Measurements from ENCODE around the gene CSK.

The CSK gene

DNA sequence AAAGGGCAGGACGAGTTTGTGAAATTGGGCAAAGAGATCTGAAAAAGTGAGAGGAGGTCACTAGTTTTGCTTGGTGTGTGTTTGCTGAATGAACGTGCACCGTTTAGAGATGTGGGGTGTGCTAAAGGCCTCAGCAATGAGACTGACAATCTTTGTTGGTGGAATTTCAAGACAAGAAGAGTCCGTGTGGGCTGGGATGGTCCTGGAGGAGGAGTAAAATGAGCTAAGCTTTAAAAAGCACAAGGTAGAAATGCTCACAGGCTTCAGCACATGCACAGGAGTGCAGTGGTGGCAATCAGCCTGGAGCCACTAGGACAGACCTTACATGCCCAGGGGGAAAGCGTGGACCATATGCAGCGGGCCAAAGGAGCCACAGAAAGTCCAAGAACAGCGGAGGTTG is 43.1 kb downstream of the CSK start:
- no peaks in the 10 kb centered on the region for H3K36me3 ChIP-seq (ENCODE audit: control insufficient read depth, insufficient read depth, low read length)
- H3K27me3 ChIP-seq (replicated peaks; ENCODE audit: control insufficient read depth, insufficient read depth, low read length): no peaks in the 10 kb centered on the region; the same call in none of the 2 replicates
- no peak overlapping the region for H3K4me3 ChIP-seq (replicated peaks; ENCODE audit: low read depth, low read length)
- no peak for TF ChIP-seq CTCF (IDR thresholded peaks at IDR 0.05; ENCODE audit: insufficient read depth, low read length, poor library complexity, severe bottlenecking)
- no peak for DNase-seq (ENCODE audit: extremely low read depth, insufficient read length)

DNA sequence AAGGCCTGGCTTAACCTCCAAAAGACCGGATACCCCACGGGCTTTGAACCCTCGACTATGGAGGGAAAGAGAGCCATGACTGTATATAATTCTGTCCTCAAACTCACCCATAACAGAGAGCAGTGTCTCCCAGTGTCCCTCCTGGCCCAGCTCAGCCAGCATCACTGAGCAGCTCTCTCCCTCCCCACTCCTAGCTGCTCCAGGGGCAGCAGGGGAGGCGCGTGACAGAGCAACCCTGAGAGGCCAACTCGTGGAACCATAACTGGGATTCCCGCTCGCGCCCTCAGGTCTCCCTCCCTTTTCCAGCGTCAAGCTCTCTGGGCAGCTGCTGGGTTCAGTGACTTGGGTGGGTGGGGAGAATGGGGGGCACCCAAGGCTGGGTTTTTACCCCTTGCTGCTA is 44.0 kb downstream of the CSK start:
- H3K36me3 ChIP-seq (ENCODE audit: control insufficient read depth, insufficient read depth, low read length): no peaks in the 10 kb centered on the region
- no peak for DNase-seq (ENCODE audit: extremely low read depth, insufficient read length)
- TF ChIP-seq CTCF (IDR thresholded peaks at IDR 0.05; ENCODE audit: insufficient read depth, low read length, poor library complexity, severe bottlenecking): no peak
- H3K4me3 ChIP-seq (replicated peaks; ENCODE audit: low read depth, low read length): no peak overlapping the region
- H3K27me3 ChIP-seq (replicated peaks; ENCODE audit: control insufficient read depth, insufficient read depth, low read length): no peaks in the 10 kb centered on the region; the same call in none of the 2 replicates

DNA sequence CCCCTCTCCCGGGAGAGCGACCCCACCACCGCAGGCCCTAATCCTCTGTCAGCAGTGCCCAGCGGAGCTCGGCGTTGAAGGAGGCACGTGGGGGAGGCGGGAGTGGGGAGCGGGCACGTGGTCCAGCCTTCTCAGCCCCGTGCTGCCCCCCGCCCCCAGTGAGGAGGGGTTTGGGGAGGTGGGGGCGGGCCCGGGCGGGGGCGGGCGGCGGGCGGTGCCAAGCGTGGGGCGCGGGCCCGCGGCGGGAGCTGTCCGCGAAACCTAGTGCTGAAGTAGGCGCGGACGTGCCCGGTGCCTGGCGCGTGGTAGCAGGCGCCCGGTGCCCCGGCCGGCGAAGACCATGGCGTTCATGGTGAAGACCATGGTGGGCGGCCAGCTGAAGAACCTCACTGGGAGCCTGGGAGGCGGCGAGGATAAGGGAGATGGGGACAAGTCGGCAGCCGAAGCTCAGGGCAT is 44.5 kb downstream of the CSK start, which contains the start of gene CPLX3:
CPLX3 (plus strand) TSS at position 264 of the 456 bp plus-strand sequence; CDS start at position 341, 77 bp downstream.
- no peaks in the 10 kb centered on the region; the same call in none of the 2 replicates for H3K27me3 ChIP-seq (replicated peaks; ENCODE audit: control insufficient read depth, insufficient read depth, low read length)
- TF ChIP-seq CTCF (IDR thresholded peaks at IDR 0.05; ENCODE audit: insufficient read depth, low read length, poor library complexity, severe bottlenecking): no peak
- H3K4me3 ChIP-seq (replicated peaks; ENCODE audit: low read depth, low read length): no peak within 1 kb of the TSS

DNA sequence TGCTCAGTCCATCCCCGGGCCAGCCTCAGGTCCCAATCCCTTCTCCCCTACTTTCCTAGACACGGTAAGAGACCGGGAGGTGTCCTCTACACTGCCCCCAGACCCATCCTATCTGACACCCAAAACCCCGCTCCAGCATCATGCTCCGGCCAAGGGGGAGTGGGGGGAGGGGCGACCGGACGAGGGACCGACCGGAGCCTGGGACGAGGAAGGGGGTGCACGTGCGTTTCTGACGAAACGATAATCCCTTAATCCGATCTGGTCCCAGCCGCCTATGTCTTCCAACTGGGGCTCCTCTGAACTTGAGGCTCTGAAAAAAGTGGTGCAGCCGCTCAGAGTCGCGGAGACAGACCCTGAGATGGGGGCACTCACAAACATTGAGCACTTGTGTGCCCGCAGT is 45.0 kb downstream of the CSK start:
- Histone ChIP-seq H3K27me3 (replicated peaks; ENCODE audit: control insufficient read depth, insufficient read depth, low read length) (no peaks in the 10 kb centered on the region; the same call in none of the 2 replicates), H3K4me3 (replicated peaks; ENCODE audit: low read depth, low read length) (no peak overlapping the region), H3K36me3 (ENCODE audit: control insufficient read depth, insufficient read depth, low read length) (no peaks in the 10 kb centered on the region)

More for the DNA sequence above, 44.5 kb downstream of the CSK start, which contains the start of gene CPLX3:
- no peaks in the 10 kb centered on the region for H3K36me3 ChIP-seq (ENCODE audit: control insufficient read depth, insufficient read depth, low read length)
- DNase-seq (ENCODE audit: extremely low read depth, insufficient read length): no peak

DNA sequence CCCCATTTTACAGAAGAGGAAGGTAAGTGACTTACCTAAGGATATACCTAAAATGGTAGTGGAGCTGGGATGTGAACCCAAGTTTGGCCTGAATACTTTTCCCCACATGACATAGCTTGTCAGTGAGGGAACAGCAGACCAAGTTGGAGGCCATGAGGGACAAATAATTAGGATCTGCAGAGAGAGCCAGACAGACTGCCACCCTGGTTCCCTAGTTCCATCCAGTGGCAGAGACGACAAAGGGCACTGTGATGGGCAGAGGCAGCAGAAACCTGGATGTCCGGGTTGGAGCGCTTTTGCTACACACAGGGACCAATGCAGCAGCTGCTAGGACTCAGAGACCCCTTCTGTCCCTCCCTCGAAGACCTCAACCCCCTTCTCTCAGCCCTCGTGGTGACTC is 45.7 kb downstream of the CSK start:
- no peak for TF ChIP-seq CTCF (IDR thresholded peaks at IDR 0.05; ENCODE audit: insufficient read depth, low read length, poor library complexity, severe bottlenecking)
- no peak for DNase-seq (ENCODE audit: extremely low read depth, insufficient read length)
- Histone ChIP-seq H3K4me3 (replicated peaks; ENCODE audit: low read depth, low read length) (no peak overlapping the region), H3K36me3 (ENCODE audit: control insufficient read depth, insufficient read depth, low read length) (no peaks in the 10 kb centered on the region), H3K27me3 (replicated peaks; ENCODE audit: control insufficient read depth, insufficient read depth, low read length) (no peaks in the 10 kb centered on the region; the same call in none of the 2 replicates)

More for the DNA sequence above, 45.0 kb downstream of the CSK start:
- no peak for TF ChIP-seq CTCF (IDR thresholded peaks at IDR 0.05; ENCODE audit: insufficient read depth, low read length, poor library complexity, severe bottlenecking)
- no peak for DNase-seq (ENCODE audit: extremely low read depth, insufficient read length)

DNA sequence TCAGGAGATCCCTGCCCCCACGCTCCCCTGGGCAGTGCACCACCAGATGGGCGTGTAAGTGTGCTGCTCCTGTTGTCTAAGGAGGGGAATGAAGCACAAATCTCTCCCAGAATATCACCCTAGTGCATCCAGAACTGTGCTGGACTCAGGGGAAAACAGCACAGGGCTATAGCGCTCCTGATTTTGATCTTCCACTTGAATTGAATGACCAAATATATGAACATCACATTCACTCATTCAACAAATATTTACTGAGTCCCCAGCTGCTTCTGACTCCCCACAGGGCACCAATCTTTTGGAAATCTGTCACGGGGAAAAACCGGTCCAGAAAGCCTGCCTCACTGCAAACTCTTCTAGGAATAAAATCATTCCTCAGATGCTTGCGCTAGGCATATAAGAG is 47.0 kb downstream of the CSK start:
- Histone ChIP-seq H3K4me3 (replicated peaks; ENCODE audit: low read depth, low read length) (no peak overlapping the region), H3K36me3 (ENCODE audit: control insufficient read depth, insufficient read depth, low read length) (no peaks in the 10 kb centered on the region), H3K27me3 (replicated peaks; ENCODE audit: control insufficient read depth, insufficient read depth, low read length) (no peaks in the 10 kb centered on the region; the same call in none of the 2 replicates)
- no peak for TF ChIP-seq CTCF (IDR thresholded peaks at IDR 0.05; ENCODE audit: insufficient read depth, low read length, poor library complexity, severe bottlenecking)
- DNase-seq (ENCODE audit: extremely low read depth, insufficient read length): no peak

Measured in GM06990 (cell line).